WTC11 (cell line): ENCODE data around the gene WDR59.

ENCODE experiments used
- AR ChIP-seq: fragments of 250-450 bp; sonication (Bioruptor Pico); IDR thresholded peaks from 2 replicates; pipeline ENCODE4 v1.9.0; 2021; ENCODE audit warnings: mild to moderate bottlenecking
- CTCF ChIP-seq: fragments of 200-600 bp; IDR thresholded peaks from 2 replicates; pipeline ENCODE4 v1.8.0; 2022; ENCODE audit warnings: antibody characterized with exemption
- FOXJ3 ChIP-seq: sonication (generic); formaldehyde crosslinking; IDR thresholded peaks from 2 replicates; pipeline ENCODE4 v1.9.0; 2021; ENCODE audit warnings: missing genetic modification reagents, mild to moderate bottlenecking, borderline replicate concordance
- KAT7 ChIP-seq: sonication (generic); formaldehyde crosslinking; IDR thresholded peaks from 2 replicates; pipeline ENCODE4 v1.8.1; 2023; ENCODE audit warnings: missing genetic modification reagents, mild to moderate bottlenecking, borderline replicate concordance
- TF ChIP-seq, protein P1 (sequence below): sonication (generic); formaldehyde crosslinking; IDR thresholded peaks from 2 replicates; pipeline ENCODE4 v1.8.1; 2022; ENCODE audit warnings: mild to moderate bottlenecking, moderate library complexity, missing genetic modification reagents

GRCh38 chr16:74832228-74832627 is 152.7 kb downstream of the WDR59 start:
- no peak for TF ChIP-seq CTCF
- TF ChIP-seq FOXJ3 (CRISPR knock-in tag), result no peak
- TF ChIP-seq, protein P1, sequence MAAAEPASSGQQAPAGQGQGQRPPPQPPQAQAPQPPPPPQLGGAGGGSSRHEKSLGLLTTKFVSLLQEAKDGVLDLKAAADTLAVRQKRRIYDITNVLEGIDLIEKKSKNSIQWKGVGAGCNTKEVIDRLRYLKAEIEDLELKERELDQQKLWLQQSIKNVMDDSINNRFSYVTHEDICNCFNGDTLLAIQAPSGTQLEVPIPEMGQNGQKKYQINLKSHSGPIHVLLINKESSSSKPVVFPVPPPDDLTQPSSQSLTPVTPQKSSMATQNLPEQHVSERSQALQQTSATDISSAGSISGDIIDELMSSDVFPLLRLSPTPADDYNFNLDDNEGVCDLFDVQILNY, result no peak
- no peak for TF ChIP-seq KAT7
- TF ChIP-seq AR, result no peak
